ENCODE measurements around the gene KCNMA1.
"Not testable (repeated sequence)": the region's sequence is repeated elsewhere in the genome, so short reads cannot be mapped to it uniquely, and the experiment has no call there.

KCNMA1 gene

GRCh38 chr10:77541944-77542343 lies 95.7 kb downstream of the KCNMA1 start:
- in situ Hi-C loops (cut with MboI; ENCODE audit: low sequenced_read_pairs): no loop called here

DNA sequence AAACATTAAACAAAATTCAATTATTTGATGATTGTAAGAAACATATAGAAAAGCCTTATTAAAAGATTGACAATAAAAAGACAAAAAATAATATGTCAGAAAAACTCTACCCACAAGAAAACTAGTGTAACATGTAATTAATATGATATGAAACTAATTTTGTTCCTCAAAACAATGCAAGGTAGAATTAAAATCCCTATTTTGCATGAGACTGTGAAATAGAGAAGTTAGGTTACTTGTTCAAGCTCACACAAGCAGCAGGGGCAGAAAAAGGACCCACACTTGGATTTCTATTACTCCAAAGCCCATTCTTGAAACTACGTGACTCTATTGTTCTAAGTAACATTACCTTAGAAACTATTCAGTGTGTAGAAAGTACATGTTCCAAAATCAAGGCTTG lies 96.4 kb downstream of the KCNMA1 start:
- in situ Hi-C loops (cut with MboI; ENCODE audit: low sequenced_read_pairs): no loop called here

GRCh38 chr10:77539147-77539935 lies 98.3 kb downstream of the KCNMA1 start:
- in situ Hi-C loops (cut with MboI; ENCODE audit: low sequenced_read_pairs): no loop called here

DNA sequence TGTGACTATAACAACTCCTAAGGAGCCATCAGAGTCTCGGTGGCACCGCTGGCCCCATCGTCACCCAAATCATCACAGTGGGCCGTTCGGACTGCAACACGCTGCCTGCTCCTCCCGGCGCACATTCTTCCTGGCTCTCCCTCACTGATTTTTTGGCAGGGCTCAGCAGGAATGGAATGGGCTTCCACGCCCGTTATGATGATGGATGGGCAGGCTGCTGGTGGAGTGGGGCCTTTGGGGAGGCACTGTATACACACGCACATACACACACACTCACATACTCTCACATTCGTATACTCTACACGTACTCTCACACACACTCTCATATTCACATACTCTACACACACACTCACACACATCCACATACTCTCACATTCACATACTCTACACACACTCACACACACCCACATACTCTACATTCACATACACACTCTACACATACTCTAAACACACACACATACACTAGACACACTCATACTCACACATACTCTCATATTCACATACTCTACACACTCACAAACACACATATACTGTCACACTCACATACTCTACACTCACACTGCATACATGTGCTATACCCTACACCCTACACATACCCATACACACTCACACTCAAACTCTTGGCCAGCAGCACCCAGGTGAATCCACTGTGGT lies 99.8 kb downstream of the KCNMA1 start:
- in situ Hi-C loops (cut with MboI; ENCODE audit: low sequenced_read_pairs): no loop called here

GRCh38 chr10:77537071-77537470 lies 100.5 kb downstream of the KCNMA1 start:
- in situ Hi-C loops (cut with MboI; ENCODE audit: low sequenced_read_pairs): no loop called here

- in situ Hi-C loops (cut with MboI; ENCODE audit: low sequenced_read_pairs): no loop called here
Observed at GRCh38 chr10:77533887-77534278, 103.7 kb downstream of the KCNMA1 start.

- in situ Hi-C loops (cut with MboI; ENCODE audit: low sequenced_read_pairs): no loop called here
Observed at GRCh38 chr10:77533146-77533886, 104.3 kb downstream of the KCNMA1 start.

DNA sequence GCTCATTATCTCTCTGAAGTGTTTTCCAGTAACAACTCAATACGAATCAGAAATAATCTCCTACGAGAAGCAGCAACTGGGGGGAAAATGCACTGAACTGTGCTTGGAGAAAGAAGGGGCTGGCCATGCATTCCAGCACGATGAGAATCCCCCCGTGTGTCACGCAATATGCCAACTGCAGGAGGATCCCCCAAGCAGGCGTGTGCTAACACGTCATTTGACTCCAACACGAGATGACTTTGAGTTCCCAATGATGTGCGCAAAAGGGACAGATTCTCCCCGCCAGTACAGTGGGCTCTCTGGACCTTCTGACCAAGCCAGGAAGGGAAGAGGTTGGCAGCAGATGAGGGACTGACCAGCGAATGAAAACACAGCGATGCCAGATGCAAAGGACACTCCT lies 105.5 kb downstream of the KCNMA1 start:
- in situ Hi-C loops (cut with MboI; ENCODE audit: low sequenced_read_pairs): no loop called here

GRCh38 chr10:77531441-77532001 lies 106.1 kb downstream of the KCNMA1 start:
- in situ Hi-C loops (cut with MboI; ENCODE audit: low sequenced_read_pairs): no loop called here

- in situ Hi-C loops (cut with MboI; ENCODE audit: low sequenced_read_pairs): no loop called here
Observed at GRCh38 chr10:77530011-77530410, 107.6 kb downstream of the KCNMA1 start.

DNA sequence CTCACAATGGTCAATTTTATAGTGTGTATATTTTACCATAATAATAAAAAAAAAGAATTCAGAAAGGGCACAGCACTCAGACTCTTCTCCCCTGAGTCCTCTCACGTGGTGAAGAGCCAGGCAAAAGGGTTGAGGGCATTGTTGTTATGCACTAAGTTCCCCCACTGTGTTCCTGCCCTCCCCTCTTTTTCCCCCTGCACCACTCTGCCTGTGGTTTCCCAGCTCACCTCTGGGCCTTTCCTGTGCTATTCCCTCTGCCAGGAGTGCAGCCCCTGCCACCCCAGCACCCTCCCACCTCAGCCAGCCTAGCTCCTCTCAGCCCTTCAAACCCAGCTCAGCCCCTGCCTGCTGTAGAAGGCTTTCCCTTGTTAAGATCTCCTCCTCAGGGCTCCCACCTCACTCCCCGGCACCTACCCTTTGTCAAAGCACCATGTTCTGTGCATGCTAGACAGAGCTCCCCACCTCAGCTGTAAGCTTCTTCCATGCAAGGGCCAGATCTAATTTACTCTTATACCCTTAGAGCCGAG lies 108.5 kb downstream of the KCNMA1 start:
- in situ Hi-C loops (cut with MboI; ENCODE audit: low sequenced_read_pairs): no loop called here

GRCh38 chr10:77527839-77528238 lies 109.8 kb downstream of the KCNMA1 start:
- in situ Hi-C loops (cut with MboI; ENCODE audit: low sequenced_read_pairs): no loop called here

DNA sequence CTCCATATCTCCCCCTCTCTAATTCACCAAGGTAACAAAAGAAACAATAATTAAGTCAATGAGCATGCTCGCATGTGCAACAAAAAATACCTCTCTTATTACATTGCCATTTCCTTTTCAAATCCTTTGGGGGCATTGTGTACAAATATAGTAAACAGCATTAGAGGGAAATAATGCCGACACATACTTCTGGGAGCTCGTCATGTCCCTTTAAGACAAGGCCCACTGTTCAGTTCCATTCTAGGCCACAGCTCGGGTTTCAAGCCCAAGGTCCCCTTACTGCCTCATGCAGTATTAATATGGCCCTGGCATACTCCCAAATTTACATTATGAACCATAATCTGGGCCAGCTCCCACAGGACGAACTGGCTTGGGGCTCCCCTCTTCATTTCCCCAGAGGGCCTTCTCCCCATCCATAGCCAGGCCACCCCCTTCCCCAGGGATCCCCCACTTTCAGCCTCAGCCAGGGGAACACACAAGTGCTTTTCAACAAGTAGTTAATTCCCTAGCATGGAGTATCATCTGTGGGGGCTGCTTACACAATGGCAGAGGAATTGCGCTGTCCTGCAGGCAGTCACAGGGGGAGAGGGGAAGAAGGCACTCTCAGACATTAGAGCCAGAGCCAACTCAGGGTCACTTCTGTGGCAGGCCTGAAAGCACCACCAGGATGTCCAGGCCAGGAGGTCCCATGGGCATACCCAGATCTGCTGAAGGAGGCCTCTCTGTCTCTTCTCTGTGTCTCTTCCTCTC lies 110.6 kb downstream of the KCNMA1 start:
- in situ Hi-C loops (cut with MboI; ENCODE audit: low sequenced_read_pairs): no loop called here

DNA sequence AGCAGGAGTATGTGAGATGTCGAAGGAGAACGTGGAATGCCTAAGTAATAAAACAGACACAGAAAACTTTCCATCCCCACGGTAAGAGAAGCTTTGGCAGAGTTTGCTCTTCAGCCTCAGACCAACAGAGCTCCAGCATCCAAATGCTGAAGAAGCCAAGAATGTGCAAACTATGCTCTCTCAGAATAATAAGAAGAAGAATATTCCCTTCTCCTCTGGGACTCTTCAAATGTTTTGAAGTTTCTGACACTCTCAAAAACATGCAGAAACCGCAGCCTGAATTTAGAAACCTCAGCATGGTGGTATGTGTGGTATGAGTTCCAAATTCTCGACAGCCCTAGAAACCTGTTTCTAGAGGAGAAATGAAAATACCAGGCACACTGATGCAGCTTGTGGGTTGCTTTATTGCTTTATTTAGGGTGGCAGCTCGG lies 113.3 kb downstream of the KCNMA1 start:
- in situ Hi-C loops (cut with MboI; ENCODE audit: low sequenced_read_pairs): no loop called here

- in situ Hi-C loops (cut with MboI; ENCODE audit: low sequenced_read_pairs): no loop called here
Observed at GRCh38 chr10:77522268-77522809, 115.3 kb downstream of the KCNMA1 start.

- in situ Hi-C loops (cut with MboI; ENCODE audit: low sequenced_read_pairs): no loop called here
Observed at GRCh38 chr10:77520995-77521394, 116.6 kb downstream of the KCNMA1 start.

DNA sequence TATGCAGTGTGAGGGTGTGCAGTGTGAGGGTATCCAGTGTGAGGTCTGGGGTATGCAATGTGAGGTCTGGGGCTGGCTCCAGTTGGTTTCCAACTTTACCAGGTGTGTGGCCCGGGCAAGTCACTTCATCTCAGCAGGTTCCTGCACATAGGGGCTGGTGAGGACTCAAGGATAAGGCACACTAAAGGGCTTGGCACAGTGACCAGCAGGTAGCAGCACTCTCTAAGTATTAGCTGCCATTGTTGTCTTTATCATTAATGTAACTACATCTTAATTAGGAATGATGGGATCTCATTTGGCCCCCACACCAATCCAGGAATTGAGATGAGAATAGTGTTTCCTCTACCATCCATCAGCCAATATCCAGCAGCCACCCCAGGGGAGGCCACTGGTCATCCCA lies 117.3 kb downstream of the KCNMA1 start:
- in situ Hi-C loops (cut with MboI; ENCODE audit: low sequenced_read_pairs): no loop called here

DNA sequence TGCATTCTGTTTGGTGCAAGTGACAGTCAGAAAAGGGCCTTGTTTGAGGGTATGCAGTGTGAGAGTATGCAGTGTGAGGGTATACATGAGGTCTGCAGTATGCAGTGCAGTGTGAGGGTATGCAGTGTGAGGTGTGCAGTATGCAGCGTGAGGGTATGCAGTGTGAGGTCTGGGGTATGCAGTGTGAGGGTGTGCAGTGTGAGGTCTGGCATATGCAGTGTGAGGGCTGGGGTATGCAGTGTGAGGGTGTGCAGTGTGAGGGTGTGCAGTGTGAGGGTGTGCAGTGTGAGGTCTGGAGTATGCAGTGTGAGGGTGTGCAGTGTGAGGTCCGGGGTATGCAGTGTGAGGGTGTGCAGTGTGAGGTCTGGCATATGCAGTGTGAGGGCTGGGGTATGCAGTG lies 117.8 kb downstream of the KCNMA1 start:
- in situ Hi-C loops (cut with MboI; ENCODE audit: low sequenced_read_pairs): not testable (repeated sequence)

DNA sequence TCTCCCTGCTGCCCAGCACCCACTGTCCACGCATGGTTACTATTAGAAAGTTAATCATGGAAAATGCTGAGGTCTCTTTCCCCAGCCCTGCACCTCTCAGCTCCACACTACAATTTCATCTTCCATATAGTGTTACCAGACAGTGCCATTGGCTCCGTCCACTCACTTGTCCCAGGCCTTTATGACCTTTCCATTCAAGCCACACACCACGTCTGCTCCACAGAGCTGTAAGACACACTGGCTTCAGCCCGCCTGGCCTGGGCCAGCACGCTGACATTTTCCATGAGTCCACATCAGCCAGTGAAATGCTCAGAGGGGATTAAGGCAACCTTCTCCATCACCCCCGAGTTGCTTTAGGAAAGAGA lies 118.7 kb downstream of the KCNMA1 start:
- in situ Hi-C loops (cut with MboI; ENCODE audit: low sequenced_read_pairs): no loop called here

DNA sequence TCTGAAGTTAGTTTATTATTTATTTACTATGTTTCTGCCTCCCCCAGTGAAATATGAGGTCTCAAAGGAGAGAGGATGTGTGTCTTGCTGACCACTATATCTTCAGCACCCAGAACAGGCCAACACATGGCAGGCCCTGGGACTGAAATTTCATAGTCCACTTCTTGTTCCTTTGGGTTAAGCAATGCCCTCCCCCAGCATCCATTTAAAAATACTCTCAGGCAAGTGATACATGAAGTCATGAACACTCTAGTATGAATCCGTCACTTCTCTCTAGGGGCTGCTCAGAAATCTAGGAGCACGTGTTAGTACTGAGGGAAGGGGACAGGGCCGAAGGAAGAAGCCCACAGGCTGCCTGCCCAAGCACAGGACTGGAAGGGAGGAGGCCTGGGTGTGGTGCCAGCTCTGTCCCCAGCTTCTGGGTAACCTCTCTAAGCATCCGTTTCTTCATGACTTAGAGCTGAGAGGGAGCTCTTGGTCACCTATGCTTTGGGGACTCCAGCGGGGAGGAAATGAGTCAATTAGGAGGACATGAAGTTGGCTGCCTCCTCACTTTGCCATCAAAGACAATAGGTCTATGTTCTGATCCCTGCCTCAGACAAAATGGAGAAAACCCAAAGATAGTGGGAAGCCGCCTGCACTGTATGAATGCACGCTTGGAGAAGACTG lies 119.2 kb downstream of the KCNMA1 start:
- in situ Hi-C loops (cut with MboI; ENCODE audit: low sequenced_read_pairs): no loop called here

Measured in HL-60/S4 treated with retinoic acid at 250 ng/mL for 4 days and 3 days (cell line).